Neural crest cell (in vitro differentiated cells): ENCODE measurements around the gene CERS5. TPM values are rescaled to one million over a fixed set of nuclear protein-coding genes. Genes with fewer than 3 reads are reported as not detected.
A peak's percentile ranks its signal among the peaks of the same experiment; 100 is the strongest.

Experiments
- DNase-seq: peaks from one replicate; pipeline ENCODE4 v3.0.0; 2021; ENCODE audit warnings: low read depth, mixed read lengths, low spot score
- H3K27ac Mint-ChIP-seq: one replicate; pipeline ENCODE4 v1.8.0; 2021; ENCODE audit warnings: mild to moderate bottlenecking, mixed read lengths; ENCODE audit not compliant: unreplicated experiment
- H3K27me3 Mint-ChIP-seq: 2 replicates; pipeline ENCODE4 v1.8.0; 2021; ENCODE audit warnings: low read depth, mild to moderate bottlenecking, mixed read lengths
- H3K36me3 Mint-ChIP-seq: 2 replicates; pipeline ENCODE4 v1.8.0; 2021; ENCODE audit warnings: low read depth, mild to moderate bottlenecking, mixed read lengths
- H3K4me1 Mint-ChIP-seq: 2 replicates; pipeline ENCODE4 v1.8.0; 2021; ENCODE audit warnings: mixed read lengths
- H3K4me3 Mint-ChIP-seq: one replicate; pipeline ENCODE4 v1.8.0; 2021; ENCODE audit warnings: mild to moderate bottlenecking, mixed read lengths
- H3K9me3 Mint-ChIP-seq: 2 replicates; pipeline ENCODE4 v1.8.0; 2021; ENCODE audit warnings: mixed read lengths
- total RNA-seq: library from RNA; stranded (reverse); gene quantifications from 2 replicates; pipeline ENCODE4 v1.2.1, GENCODE V29; 2021
- TF ChIP-seq, protein P1 (sequence below): fragments of 200-600 bp; sonication (generic); conservative IDR thresholded peaks from 2 replicates; pipeline ENCODE4 v1.5.0; 2021; ENCODE audit warnings: antibody characterized with exemption, mild to moderate bottlenecking

Gene CERS5
- total RNA-seq, 1 donor from 2014 or later: 61.7 TPM

DNA sequence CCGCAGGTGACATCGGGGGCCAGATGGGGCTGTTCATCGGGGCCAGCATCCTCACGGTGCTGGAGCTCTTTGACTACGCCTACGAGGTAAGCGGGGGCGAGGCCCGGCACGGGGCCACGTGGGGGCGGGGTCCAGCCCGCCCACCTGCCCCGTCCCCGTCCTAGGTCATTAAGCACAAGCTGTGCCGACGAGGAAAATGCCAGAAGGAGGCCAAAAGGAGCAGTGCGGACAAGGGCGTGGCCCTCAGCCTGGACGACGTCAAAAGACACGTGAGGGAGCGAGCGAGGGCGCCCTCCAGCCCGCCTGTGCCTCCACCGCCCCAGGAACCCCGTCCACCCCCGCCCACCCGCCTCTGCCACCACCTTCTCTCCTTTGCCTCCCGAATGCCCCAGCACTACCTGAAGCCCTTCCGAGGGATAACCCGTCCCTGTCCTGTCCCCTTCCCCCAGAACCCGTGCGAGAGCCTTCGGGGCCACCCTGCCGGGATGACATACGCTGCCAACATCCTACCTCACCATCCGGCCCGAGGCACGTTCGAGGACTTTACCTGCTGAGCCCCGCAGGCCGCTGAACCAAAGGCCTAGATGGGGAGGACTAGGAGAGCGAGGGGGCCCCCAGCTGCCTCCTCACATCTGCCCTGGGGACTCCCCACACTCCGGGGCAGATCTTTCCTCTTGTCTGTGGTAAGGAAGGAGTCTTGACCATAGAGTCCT lies 85.9 kb downstream of the CERS5 start:
- H3K9me3 Mint-ChIP-seq: no peaks in the 10 kb centered on the region
- peak overlapping the region; percentile 38 for H3K4me3 Mint-ChIP-seq
- H3K36me3 Mint-ChIP-seq: no peaks in the 10 kb centered on the region
- H3K4me1 Mint-ChIP-seq: peaks cover 20% of the 10 kb centered on the region
- H3K27ac Mint-ChIP-seq: no peak overlapping the region
- no peaks in the 10 kb centered on the region for H3K27me3 Mint-ChIP-seq
- no peak for DNase-seq
- TF ChIP-seq, protein P1, sequence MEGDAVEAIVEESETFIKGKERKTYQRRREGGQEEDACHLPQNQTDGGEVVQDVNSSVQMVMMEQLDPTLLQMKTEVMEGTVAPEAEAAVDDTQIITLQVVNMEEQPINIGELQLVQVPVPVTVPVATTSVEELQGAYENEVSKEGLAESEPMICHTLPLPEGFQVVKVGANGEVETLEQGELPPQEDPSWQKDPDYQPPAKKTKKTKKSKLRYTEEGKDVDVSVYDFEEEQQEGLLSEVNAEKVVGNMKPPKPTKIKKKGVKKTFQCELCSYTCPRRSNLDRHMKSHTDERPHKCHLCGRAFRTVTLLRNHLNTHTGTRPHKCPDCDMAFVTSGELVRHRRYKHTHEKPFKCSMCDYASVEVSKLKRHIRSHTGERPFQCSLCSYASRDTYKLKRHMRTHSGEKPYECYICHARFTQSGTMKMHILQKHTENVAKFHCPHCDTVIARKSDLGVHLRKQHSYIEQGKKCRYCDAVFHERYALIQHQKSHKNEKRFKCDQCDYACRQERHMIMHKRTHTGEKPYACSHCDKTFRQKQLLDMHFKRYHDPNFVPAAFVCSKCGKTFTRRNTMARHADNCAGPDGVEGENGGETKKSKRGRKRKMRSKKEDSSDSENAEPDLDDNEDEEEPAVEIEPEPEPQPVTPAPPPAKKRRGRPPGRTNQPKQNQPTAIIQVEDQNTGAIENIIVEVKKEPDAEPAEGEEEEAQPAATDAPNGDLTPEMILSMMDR: no peak

DNA sequence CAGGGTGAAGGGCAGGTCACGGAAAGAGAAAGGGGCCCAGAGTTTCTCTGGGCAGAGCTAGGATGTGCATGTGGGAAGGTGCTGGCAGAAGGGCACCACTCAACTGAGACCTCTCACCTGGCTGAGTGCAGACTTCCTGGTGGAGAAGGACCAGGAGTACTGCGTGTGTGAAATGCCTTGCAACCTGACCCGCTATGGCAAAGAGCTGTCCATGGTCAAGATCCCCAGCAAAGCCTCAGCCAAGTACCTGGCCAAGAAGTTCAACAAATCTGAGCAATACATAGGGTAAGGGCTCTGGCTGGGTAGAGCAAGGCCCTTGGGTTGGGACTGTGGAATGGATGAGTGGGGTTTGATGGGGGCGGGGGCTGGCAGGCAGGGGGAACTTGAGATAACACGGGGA lies 87.4 kb downstream of the CERS5 start:
- TF ChIP-seq, protein P1: no peak
- Mint-ChIP-seq H3K27me3 (no peaks in the 10 kb centered on the region), H3K4me1 (peaks cover 12% of the 10 kb centered on the region), H3K9me3 (no peaks in the 10 kb centered on the region), H3K36me3 (no peaks in the 10 kb centered on the region), H3K4me3 (peak overlapping the region; percentile 21), H3K27ac (no peak overlapping the region)
- DNase-seq: no peak

Other genes with a start within 250 kb of the CERS5 start
- gene AQP2, start 216.6 kb downstream of the CERS5 start, total RNA-seq: not detected in 2 replicates
- 1.2 and 2.4 TPM in 2 replicates for gene AQP5, start 205.5 kb downstream of the CERS5 start, total RNA-seq
- gene AQP6, start 194.4 kb downstream of the CERS5 start, total RNA-seq: 0.21 TPM in 1 of 2 replicates, not detected in the other
- 91.7 and 104 TPM in 2 replicates for gene RACGAP1, start 141.9 kb downstream of the CERS5 start, total RNA-seq
- gene ASIC1, start 109.8 kb downstream of the CERS5 start, total RNA-seq: 22.7 and 25.0 TPM in 2 replicates
- 187 TPM in 2 replicates for gene SMARCD1, start 82.0 kb downstream of the CERS5 start, total RNA-seq
- gene GPD1, start 63.4 kb downstream of the CERS5 start, total RNA-seq: 0.16 and 0.49 TPM in 2 replicates
- gene COX14, start 55.1 kb downstream of the CERS5 start, total RNA-seq: 22.4 and 23.3 TPM in 2 replicates
- gene LIMA1, start 116.2 kb upstream of the CERS5 start, total RNA-seq: 25.5 and 27.2 TPM in 2 replicates
- gene FAM186A, start 229.2 kb upstream of the CERS5 start, total RNA-seq: not detected in 2 replicates
- gene LARP4, start 233.5 kb upstream of the CERS5 start, total RNA-seq: 58.0 and 64.6 TPM in 2 replicates